ENCODE results near the gene BRIP1. TPM values are rescaled to one million over a fixed set of nuclear protein-coding genes. Genes with fewer than 3 reads are reported as not detected.
"Not testable (repeated sequence)": the region's sequence is repeated elsewhere in the genome, so short reads cannot be mapped to it uniquely, and the experiment has no call there.

BRIP1 gene
- total RNA-seq, 1 experiment from 2014 or later: 20.2 TPM

- H4K5ac ChIP-seq (ENCODE audit: insufficient read length, low read depth, low read length); H3K4me3 Mint-ChIP-seq; H3K27ac ChIP-seq (ENCODE audit: insufficient read length, low read depth, low read length); H3K14ac ChIP-seq (ENCODE audit: insufficient read depth, low read length); H3K27me3 Mint-ChIP-seq (ENCODE audit: low read depth); H2BK20ac ChIP-seq (ENCODE audit: low read depth, low read length, poor library complexity, severe bottlenecking); H3K4me2 ChIP-seq (ENCODE audit: insufficient read depth, insufficient read length, low read length); H3K36me3 Mint-ChIP-seq (ENCODE audit: insufficient read depth in 1 of 3, low read depth in 3 of 3); H3T11ph ChIP-seq (ENCODE audit: low read length); H2BK120ac ChIP-seq (ENCODE audit: low read depth, low read length, poor library complexity, severe bottlenecking); H3K23ac ChIP-seq (ENCODE audit: insufficient read length, low read depth, low read length); H3K9me3 Mint-ChIP-seq; H3K27me3 ChIP-seq (ENCODE audit: insufficient read depth, low read length); H3K4me1 ChIP-seq (ENCODE audit: insufficient read depth, low read length); H3K9me3 ChIP-seq (ENCODE audit: control insufficient read depth, low read depth, low read length); H3K79me1 ChIP-seq (ENCODE audit: insufficient read depth, low read depth, low read length, poor library complexity, severe bottlenecking); H2AK5ac ChIP-seq (ENCODE audit: insufficient read length, low read length); H3K18ac ChIP-seq (ENCODE audit: insufficient read length, low read depth, low read length); DNase-seq; H3K27ac Mint-ChIP-seq; H3K4me1 Mint-ChIP-seq; H4K8ac ChIP-seq (replicated peaks; ENCODE audit: insufficient read length, low read depth, low read length); H2AFZ ChIP-seq (ENCODE audit: low read length); H2BK5ac ChIP-seq (ENCODE audit: insufficient read length, low read length); H3K4ac ChIP-seq (ENCODE audit: low read depth, low read length); H2BK15ac ChIP-seq (ENCODE audit: low read depth, low read length); H3K9ac ChIP-seq (ENCODE audit: extremely low read depth, insufficient read length, low read length); H3K56ac ChIP-seq (ENCODE audit: insufficient read length, low read depth, low read length); H4K91ac ChIP-seq (ENCODE audit: insufficient read length, low read depth, low read length); H3K79me2 ChIP-seq (ENCODE audit: insufficient read depth, low read length); H2BK12ac ChIP-seq (ENCODE audit: insufficient read length, low read depth, low read length); H3K23me2 ChIP-seq (ENCODE audit: insufficient read length, low read depth, low read length, poor library complexity, severe bottlenecking); H4K20me1 ChIP-seq (ENCODE audit: control insufficient read depth, insufficient read depth, insufficient read length): not testable (repeated sequence)
- no CpG with 5 or more reads among the region's 16 CpGs for WGBS (ENCODE audit: extremely low coverage, insufficient read length, low lambda C conversion rate)
Measured at GRCh38 chr17:61673019-61673897, 190.1 kb downstream of the BRIP1 start.
